SK-N-SH treated with all-trans-retinoic acid at 6 μM for 48 hours (cell line): ENCODE data around the gene C22orf23.

ENCODE experiments used
- ATAC-seq: fragments of 200-7000 bp; cut with Tn5 transposase; 3 replicates; pipeline ENCODE4 v1.9.1; 2020; ENCODE audit warnings: mild to moderate bottlenecking, moderate library complexity
- ARNTL ChIP-seq: fragments of 450-650 bp; formaldehyde crosslinking; IDR thresholded peaks from 2 replicates; pipeline ENCODE4 v1.5.0; 2020; ENCODE audit warnings: low read depth, mild to moderate bottlenecking, moderate library complexity, borderline replicate concordance
- BACH2 ChIP-seq: fragments of 250-450 bp; sonication (Bioruptor Pico); IDR thresholded peaks from 2 replicates; pipeline ENCODE4 v1.9.0; 2021; ENCODE audit warnings: mild to moderate bottlenecking, borderline replicate concordance
- CSDC2 ChIP-seq: fragments of 250-450 bp; sonication (Bioruptor Pico); IDR thresholded peaks from 2 replicates; pipeline ENCODE4 v1.5.0; 2020; ENCODE audit warnings: mild to moderate bottlenecking, moderate library complexity
- GLIS3 ChIP-seq: fragments of 250-450 bp; sonication (Bioruptor Pico); IDR thresholded peaks from 2 replicates; pipeline ENCODE4 v1.5.0; 2020; ENCODE audit warnings: mild to moderate bottlenecking, moderate library complexity
- ISL1 ChIP-seq: fragments of 250-450 bp; sonication (Bioruptor Pico); IDR thresholded peaks from 2 replicates; pipeline ENCODE4 v2.1.2; 2022; ENCODE audit warnings: mild to moderate bottlenecking, moderate library complexity
- OSR1 ChIP-seq: fragments of 250-450 bp; sonication (Bioruptor Pico); IDR thresholded peaks from 2 replicates; pipeline ENCODE4 v1.8.0; 2022; ENCODE audit warnings: moderate library complexity, mild to moderate bottlenecking, inconsistent platforms
- PPARA ChIP-seq: fragments of 250-450 bp; sonication (Bioruptor Pico); IDR thresholded peaks from 2 replicates; pipeline ENCODE4 v1.5.0; 2020; ENCODE audit warnings: mild to moderate bottlenecking, borderline replicate concordance
- RARB ChIP-seq: fragments of 250-450 bp; sonication (Bioruptor Pico); IDR thresholded peaks from 2 replicates; pipeline ENCODE4 v1.8.0; 2021; ENCODE audit warnings: mild to moderate bottlenecking, moderate library complexity
- SNAI2 ChIP-seq: fragments of 250-450 bp; sonication (Bioruptor Pico); IDR thresholded peaks from 2 replicates; pipeline ENCODE4 v1.5.0; 2020; ENCODE audit warnings: mild to moderate bottlenecking, moderate library complexity
- TCF4 ChIP-seq: fragments of 250-450 bp; sonication (Bioruptor Pico); IDR thresholded peaks from 2 replicates; pipeline ENCODE4 v1.8.0; 2021; ENCODE audit warnings: mild to moderate bottlenecking, moderate library complexity, borderline replicate concordance
- TOX ChIP-seq: fragments of 250-450 bp; sonication (Bioruptor Pico); IDR thresholded peaks from 2 replicates; pipeline ENCODE4 v1.8.0; 2021; ENCODE audit warnings: mild to moderate bottlenecking, moderate library complexity, borderline replicate concordance
- ZC3H10 ChIP-seq: fragments of 250-450 bp; sonication (Bioruptor Pico); IDR thresholded peaks from 2 replicates; pipeline ENCODE4 v1.5.1; 2021; ENCODE audit warnings: mild to moderate bottlenecking, moderate library complexity
- ZFP3 ChIP-seq: fragments of 250-450 bp; sonication (Bioruptor Pico); IDR thresholded peaks from 2 replicates; pipeline ENCODE4 v1.5.0; 2020; ENCODE audit warnings: mild to moderate bottlenecking, moderate library complexity
- ZFP30 ChIP-seq: fragments of 450-650 bp; formaldehyde crosslinking; IDR thresholded peaks from 2 replicates; pipeline ENCODE4 v1.5.0; 2022; ENCODE audit warnings: mild to moderate bottlenecking, moderate library complexity
- ZNF70 ChIP-seq: fragments of 450-650 bp; formaldehyde crosslinking; IDR thresholded peaks from 2 replicates; pipeline ENCODE4 v1.5.0; 2020; ENCODE audit warnings: mild to moderate bottlenecking, moderate library complexity
- ZNF8 ChIP-seq: fragments of 450-650 bp; formaldehyde crosslinking; IDR thresholded peaks from 2 replicates; pipeline ENCODE4 v1.5.0; 2020; ENCODE audit warnings: mild to moderate bottlenecking, moderate library complexity
- TF ChIP-seq, protein P1 (sequence below): fragments of 250-450 bp; sonication (Bioruptor Pico); IDR thresholded peaks from 2 replicates; pipeline ENCODE4 v1.5.1; 2020; ENCODE audit warnings: low read depth, mild to moderate bottlenecking, moderate library complexity
- TF ChIP-seq, protein P2 (sequence below): fragments of 250-450 bp; sonication (Bioruptor Pico); IDR thresholded peaks from 2 replicates; pipeline ENCODE4 v1.5.1; 2021; ENCODE audit warnings: mild to moderate bottlenecking, moderate library complexity
- TF ChIP-seq, protein P3 (sequence below): fragments of 250-450 bp; sonication (Bioruptor Pico); IDR thresholded peaks from 2 replicates; pipeline ENCODE4 v1.8.0; 2020; ENCODE audit warnings: mild to moderate bottlenecking, moderate library complexity, borderline replicate concordance
- TF ChIP-seq, protein P4 (sequence below): fragments of 250-450 bp; sonication (Bioruptor Pico); IDR thresholded peaks from 2 replicates; pipeline ENCODE4 v1.8.0; 2021; ENCODE audit warnings: low read depth, mild to moderate bottlenecking, moderate library complexity, borderline replicate concordance
- TF ChIP-seq, protein P5 (sequence below): fragments of 250-450 bp; sonication (Bioruptor Pico); IDR thresholded peaks from 2 replicates; pipeline ENCODE4 v1.5.0; 2020; ENCODE audit warnings: mild to moderate bottlenecking, moderate library complexity

Gene C22orf23

DNA sequence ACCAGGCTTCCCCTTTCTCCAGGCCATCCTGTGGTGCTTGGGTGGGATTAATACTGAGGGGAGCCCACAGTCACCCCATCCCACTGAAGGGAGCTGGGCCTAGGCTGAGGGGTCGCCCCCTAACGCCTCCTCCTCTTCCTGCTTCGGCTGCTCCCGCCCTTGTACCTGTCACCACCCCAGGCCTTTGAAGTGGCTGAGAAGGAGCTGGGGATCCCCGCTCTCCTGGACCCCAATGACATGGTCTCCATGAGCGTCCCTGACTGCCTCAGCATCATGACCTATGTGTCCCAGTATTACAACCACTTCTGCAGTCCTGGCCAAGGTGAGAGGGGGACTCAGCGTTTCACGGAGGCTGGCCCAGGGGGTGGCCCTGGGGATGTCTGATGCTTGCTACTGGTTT lies 41.2 kb downstream of the C22orf23 start (continued):
- TF ChIP-seq, protein P1, sequence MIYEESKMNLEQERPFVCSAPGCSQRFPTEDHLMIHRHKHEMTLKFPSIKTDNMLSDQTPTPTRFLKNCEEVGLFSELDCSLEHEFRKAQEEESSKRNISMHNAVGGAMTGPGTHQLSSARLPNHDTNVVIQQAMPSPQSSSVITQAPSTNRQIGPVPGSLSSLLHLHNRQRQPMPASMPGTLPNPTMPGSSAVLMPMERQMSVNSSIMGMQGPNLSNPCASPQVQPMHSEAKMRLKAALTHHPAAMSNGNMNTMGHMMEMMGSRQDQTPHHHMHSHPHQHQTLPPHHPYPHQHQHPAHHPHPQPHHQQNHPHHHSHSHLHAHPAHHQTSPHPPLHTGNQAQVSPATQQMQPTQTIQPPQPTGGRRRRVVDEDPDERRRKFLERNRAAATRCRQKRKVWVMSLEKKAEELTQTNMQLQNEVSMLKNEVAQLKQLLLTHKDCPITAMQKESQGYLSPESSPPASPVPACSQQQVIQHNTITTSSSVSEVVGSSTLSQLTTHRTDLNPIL (CRISPR knock-in tag): no peak
- TF ChIP-seq, protein P2, sequence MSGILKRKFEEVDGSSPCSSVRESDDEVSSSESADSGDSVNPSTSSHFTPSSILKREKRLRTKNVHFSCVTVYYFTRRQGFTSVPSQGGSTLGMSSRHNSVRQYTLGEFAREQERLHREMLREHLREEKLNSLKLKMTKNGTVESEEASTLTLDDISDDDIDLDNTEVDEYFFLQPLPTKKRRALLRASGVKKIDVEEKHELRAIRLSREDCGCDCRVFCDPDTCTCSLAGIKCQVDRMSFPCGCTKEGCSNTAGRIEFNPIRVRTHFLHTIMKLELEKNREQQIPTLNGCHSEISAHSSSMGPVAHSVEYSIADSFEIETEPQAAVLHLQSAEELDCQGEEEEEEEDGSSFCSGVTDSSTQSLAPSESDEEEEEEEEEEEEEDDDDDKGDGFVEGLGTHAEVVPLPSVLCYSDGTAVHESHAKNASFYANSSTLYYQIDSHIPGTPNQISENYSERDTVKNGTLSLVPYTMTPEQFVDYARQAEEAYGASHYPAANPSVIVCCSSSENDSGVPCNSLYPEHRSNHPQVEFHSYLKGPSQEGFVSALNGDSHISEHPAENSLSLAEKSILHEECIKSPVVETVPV (CRISPR knock-in tag): no peak
- TF ChIP-seq CSDC2: no peak
- TF ChIP-seq TOX (CRISPR knock-in tag): no peak
- TF ChIP-seq TCF4 (CRISPR knock-in tag): no peak
- TF ChIP-seq ZFP3 (CRISPR knock-in tag): no peak

DNA sequence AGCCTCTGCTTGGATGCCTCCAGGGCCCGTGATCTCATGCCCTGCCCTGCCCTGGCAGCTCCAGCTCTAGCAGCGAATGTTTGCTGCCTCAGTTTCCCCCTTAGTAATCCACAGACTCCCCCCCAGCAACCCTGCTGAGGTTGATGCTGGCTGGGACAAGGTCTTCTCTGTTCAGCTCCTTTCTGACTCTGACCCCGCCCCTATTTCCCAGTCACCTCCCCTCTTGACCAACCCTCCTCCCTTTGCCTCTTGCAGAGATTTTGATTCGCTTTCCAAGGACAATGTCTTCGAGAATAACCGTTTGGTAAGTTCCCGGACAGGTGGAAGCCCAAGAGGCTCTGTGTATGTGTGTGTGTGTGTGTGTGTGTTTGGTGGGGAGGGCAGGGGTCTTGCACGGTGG lies 41.7 kb downstream of the C22orf23 start:
- TF ChIP-seq ZNF70 (CRISPR knock-in tag) (no peak), ZFP3 (CRISPR knock-in tag) (no peak), OSR1 (CRISPR knock-in tag) (no peak)
- ATAC-seq: no peak

DNA sequence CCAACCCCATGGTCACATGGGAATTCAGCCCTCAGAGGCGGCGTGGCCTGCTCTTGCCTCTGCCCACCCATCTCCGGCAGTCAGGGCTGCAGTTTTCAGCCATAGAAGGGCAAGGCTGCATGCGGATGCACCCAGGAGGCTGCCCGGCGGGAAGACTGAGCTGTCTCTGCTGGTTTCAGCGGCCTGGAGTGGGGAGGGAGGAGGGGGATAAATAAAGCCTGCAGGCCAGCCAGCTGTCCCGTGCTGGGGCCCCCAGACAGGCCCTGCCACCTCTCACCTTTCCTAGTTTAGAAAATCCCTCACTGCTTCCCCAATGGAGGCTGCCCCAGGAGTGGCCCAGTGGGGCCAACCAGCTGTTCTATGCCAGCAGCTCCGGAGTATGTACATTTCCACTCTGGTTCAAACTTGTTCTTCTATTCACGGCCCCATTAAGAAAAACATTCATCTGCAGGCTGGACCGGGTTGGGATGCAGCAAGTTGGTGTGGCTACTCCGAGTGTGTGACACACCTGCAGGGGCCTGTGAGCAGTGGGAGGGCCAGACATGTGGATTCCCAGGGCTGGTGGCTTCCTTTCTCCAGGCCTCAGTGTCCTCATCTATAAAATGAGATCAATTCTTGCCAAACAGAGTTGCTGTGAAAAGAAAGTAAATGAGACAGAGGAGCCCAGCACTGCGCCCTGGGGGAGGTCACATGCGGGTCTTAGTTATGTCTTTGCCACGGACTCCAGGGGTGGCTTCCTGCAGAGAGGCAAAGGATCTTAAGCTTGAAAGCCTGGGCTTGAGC lies 42.3 kb downstream of the C22orf23 start:
- TF ChIP-seq ARNTL (CRISPR knock-in tag) (no peak), ZNF70 (CRISPR knock-in tag) (no peak), SNAI2 (CRISPR knock-in tag) (no peak), ZC3H10 (CRISPR knock-in tag) (no peak), CSDC2 (no peak), GLIS3 (CRISPR knock-in tag) (no peak), PPARA (CRISPR knock-in tag) (no peak), TCF4 (CRISPR knock-in tag) (no peak), ZNF8 (CRISPR knock-in tag) (no peak), ZFP3 (CRISPR knock-in tag) (no peak), BACH2 (CRISPR knock-in tag) (no peak), ZFP30 (CRISPR knock-in tag) (no peak)
- TF ChIP-seq, protein P2 (CRISPR knock-in tag): no peak
- TF ChIP-seq, protein P1 (CRISPR knock-in tag): no peak
- TF ChIP-seq, protein P3, sequence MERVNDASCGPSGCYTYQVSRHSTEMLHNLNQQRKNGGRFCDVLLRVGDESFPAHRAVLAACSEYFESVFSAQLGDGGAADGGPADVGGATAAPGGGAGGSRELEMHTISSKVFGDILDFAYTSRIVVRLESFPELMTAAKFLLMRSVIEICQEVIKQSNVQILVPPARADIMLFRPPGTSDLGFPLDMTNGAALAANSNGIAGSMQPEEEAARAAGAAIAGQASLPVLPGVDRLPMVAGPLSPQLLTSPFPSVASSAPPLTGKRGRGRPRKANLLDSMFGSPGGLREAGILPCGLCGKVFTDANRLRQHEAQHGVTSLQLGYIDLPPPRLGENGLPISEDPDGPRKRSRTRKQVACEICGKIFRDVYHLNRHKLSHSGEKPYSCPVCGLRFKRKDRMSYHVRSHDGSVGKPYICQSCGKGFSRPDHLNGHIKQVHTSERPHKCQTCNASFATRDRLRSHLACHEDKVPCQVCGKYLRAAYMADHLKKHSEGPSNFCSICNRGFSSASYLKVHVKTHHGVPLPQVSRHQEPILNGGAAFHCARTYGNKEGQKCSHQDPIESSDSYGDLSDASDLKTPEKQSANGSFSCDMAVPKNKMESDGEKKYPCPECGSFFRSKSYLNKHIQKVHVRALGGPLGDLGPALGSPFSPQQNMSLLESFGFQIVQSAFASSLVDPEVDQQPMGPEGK (CRISPR knock-in tag): no peak
- no peak for ATAC-seq

DNA sequence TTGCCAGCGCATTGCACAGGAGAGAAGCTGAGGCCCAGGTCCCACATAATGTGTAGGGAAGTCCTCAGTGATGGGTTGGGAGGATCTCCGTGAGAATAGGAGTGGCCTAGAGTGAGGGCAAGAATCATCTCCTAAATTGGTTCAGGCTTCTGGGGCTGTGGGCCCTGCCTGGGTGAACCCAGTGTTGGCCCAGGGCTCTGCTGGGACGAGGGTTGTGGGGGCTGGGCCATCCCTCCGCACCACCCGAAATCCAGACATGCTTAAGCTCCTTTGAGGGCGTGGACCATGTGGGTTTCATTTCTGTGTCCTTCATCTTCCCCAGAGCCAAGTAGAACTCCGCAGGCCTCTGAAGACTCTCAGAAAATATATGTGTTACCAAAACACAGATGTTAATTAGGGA lies 43.6 kb downstream of the C22orf23 start:
- ATAC-seq: no peak
- TF ChIP-seq RARB (CRISPR knock-in tag) (no peak), OSR1 (CRISPR knock-in tag) (no peak), ISL1 (no peak), ZNF70 (CRISPR knock-in tag) (no peak), BACH2 (CRISPR knock-in tag) (no peak), SNAI2 (CRISPR knock-in tag) (no peak), PPARA (CRISPR knock-in tag) (no peak), ZC3H10 (CRISPR knock-in tag) (no peak), ARNTL (CRISPR knock-in tag) (no peak)
- TF ChIP-seq, protein P1 (CRISPR knock-in tag): no peak
- TF ChIP-seq, protein P4, sequence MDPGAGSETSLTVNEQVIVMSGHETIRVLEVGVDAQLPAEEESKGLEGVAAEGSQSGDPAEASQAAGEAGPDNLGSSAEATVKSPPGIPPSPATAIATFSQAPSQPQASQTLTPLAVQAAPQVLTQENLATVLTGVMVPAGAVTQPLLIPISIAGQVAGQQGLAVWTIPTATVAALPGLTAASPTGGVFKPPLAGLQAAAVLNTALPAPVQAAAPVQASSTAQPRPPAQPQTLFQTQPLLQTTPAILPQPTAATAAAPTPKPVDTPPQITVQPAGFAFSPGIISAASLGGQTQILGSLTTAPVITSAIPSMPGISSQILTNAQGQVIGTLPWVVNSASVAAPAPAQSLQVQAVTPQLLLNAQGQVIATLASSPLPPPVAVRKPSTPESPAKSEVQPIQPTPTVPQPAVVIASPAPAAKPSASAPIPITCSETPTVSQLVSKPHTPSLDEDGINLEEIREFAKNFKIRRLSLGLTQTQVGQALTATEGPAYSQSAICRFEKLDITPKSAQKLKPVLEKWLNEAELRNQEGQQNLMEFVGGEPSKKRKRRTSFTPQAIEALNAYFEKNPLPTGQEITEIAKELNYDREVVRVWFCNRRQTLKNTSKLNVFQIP (CRISPR knock-in tag): no peak
- TF ChIP-seq, protein P5, sequence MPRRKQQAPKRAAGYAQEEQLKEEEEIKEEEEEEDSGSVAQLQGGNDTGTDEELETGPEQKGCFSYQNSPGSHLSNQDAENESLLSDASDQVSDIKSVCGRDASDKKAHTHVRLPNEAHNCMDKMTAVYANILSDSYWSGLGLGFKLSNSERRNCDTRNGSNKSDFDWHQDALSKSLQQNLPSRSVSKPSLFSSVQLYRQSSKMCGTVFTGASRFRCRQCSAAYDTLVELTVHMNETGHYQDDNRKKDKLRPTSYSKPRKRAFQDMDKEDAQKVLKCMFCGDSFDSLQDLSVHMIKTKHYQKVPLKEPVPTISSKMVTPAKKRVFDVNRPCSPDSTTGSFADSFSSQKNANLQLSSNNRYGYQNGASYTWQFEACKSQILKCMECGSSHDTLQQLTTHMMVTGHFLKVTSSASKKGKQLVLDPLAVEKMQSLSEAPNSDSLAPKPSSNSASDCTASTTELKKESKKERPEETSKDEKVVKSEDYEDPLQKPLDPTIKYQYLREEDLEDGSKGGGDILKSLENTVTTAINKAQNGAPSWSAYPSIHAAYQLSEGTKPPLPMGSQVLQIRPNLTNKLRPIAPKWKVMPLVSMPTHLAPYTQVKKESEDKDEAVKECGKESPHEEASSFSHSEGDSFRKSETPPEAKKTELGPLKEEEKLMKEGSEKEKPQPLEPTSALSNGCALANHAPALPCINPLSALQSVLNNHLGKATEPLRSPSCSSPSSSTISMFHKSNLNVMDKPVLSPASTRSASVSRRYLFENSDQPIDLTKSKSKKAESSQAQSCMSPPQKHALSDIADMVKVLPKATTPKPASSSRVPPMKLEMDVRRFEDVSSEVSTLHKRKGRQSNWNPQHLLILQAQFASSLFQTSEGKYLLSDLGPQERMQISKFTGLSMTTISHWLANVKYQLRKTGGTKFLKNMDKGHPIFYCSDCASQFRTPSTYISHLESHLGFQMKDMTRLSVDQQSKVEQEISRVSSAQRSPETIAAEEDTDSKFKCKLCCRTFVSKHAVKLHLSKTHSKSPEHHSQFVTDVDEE: no peak
